Amniotic epithelial cell (primary cell): ENCODE results near the gene ITPR2.

ENCODE experiments used
- DNase-seq: peaks from one replicate; pipeline ENCODE4 v3.0.0-alpha.2; 2010; ENCODE audit warnings: low read depth

ITPR2 gene

GRCh38 chr12:26754148-26754547 is 78.8 kb downstream of the ITPR2 start:
- no peak for DNase-seq

DNA sequence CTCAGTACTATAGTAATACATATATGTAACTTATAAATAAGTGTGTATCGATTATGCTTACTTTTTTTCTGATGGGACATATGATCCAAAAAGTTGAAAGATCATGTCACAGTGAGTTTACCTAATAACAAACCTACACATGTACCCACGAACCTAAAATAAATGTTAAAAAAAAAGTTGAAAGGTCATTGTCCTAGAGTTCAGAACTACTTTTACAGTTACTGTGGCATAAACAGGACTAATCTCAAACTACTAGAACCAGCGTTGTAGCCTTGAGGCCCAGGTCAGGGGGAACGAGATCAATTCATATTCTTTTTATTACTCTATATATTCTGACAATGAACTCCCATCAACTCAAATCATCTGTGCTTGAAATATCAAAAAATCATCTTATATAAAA is 81.8 kb downstream of the ITPR2 start:
- DNase-seq = no peak

GRCh38 chr12:26750531-26751175 is 82.3 kb downstream of the ITPR2 start:
- no peak for DNase-seq

- no peak for DNase-seq
Measured at GRCh38 chr12:26749781-26750180, 83.2 kb downstream of the ITPR2 start.

DNA sequence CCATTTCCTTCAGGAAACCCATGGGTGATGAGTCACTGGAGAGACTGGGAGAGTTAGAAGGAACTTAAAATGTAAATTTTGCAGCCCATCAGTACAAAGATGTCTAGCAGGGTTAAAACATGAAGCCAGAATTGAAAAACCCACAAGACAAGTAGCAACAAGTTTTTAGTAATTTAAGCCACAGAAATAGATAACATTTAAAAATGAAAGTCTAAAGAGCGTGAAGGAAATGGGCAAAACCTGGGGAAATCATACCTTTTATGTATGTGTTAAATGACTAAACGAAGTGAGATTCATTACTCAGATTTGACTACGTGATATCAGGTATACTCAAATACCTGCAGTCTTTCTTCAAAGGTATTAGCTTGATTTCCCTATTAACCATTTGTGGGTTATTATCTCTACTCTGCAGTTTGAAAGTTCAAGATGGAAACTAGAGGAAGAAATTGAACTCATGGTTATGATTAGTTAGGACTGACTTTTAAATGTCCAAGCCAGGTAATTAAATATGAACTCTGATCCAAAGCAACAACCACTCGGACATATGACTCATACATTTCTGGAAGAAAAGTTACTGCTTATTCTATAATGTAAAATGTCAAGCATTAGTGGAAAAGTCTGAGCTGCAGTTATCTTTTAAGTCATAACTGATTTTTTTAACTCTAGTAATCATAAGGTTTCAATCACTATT is 84.1 kb downstream of the ITPR2 start:
- DNase-seq = no peak

DNA sequence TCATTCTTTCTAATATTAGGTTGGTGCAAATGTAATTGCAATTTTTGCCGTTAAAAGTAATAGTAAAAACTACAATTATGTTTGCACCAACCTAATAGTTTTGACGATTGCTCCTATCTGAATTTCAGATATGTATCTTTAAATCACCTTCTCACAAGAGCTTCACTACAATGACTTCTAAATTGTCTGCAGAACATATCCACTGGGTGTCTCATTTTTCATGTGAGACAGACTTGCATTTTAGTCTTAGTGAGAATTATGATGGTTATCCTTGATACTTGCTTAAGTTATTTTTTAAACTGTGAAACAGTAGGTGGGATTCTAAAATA is 84.6 kb downstream of the ITPR2 start:
- peak; percentile 31 for DNase-seq

DNA sequence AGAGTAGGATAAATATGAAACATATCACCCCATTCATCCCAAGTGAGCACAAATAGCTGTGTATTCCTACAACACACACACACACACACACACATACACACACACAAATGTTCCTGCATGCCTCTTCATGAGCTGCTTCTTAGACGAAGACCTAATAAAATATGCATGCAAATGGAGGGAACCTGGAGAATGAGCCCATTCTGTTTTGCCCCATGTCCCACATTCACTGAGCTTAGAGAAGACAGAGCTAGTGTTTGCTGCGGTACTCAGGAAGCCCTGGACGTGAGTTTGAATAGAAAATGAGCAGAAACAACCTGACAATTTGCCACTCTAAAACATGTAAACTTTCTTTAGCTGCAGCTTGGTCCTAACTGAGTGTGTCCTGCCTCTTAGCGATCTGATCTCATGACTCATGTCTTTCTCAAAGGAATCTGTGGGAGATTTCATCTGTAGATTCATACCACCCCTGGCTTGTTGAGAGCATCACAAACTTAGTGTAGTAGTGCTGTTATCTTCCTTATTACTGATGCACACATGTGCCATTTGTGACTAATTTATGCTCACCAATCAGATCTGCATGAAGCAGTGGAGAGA is 86.8 kb downstream of the ITPR2 start:
- DNase-seq = peak; percentile 91

- DNase-seq = peak; percentile 93
Measured at GRCh38 chr12:26744697-26745440, 88.1 kb downstream of the ITPR2 start.

DNA sequence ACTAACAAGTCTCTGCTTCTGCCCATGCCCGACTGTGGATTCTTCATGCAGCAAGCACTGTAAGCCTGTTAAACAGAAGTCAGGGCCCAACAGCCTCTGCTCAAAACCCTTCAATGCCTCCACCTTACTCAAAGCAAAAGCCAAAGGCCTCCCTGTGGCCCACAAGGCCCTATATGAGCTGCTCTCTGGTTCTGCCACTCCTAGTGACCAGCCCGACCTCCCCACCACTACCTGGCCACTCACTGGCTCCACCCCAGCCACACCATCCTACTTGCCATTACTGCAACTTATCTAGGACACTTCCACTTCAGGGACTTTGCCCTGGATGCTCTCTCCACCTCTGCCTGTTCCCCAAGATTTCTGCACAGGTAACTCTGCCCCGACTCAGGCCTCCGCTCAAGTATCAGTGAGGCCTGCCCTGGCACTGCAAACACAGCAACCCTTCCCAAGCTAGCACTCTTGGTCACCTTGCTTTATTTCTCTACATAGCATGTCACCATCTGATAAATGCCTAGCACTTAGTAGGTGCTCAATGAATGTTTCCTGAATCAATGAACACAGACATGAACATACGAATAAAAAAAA is 88.9 kb downstream of the ITPR2 start:
- no peak for DNase-seq

- peak; percentile 53 for DNase-seq
Measured at GRCh38 chr12:26741584-26742227, 91.3 kb downstream of the ITPR2 start.

DNA sequence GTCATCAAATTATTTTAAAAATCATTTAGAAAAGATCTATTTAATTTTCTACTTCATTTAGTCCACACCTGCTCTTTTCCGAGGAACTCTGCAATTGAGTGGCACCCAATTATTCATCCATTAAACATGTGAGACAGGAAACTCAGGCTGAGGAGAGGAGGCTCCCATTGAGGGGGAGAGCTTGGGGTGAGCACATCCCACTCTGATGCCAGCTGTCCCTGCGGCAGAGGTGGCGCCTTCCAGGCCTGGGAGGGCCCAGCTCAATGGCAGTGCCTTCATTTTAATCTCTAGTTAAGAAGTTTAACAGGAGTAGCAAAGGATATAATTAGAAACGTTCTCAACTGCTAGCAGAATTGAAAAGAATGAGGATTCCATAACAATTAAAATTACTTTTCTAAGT is 92.0 kb downstream of the ITPR2 start:
- no peak for DNase-seq

- DNase-seq = peak; percentile 34
Measured at GRCh38 chr12:26740348-26740747, 92.6 kb downstream of the ITPR2 start.

DNA sequence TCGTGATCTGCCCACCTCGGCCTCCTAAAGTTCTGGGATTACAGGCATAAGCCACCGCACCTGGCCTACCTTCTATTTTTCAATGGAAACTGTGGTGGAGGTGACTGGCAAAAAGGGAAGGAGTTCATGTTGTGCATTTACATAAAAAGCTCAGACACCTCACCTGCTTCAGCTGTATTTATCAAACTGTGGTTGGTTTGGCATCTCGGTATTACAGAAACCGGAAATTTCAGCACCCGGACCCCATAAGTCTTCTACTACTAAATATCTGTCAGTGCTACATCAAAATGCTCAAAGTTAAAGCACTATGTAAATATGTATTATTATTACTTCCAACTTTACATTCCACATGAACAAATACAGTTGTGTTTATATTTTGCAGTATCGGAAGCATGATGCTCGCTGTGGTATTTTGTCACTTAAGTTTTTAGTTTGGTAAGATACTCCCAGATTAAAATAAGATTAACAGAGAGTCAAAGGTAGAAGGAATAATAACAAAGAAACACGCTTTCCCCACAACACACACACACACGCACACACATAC is 95.4 kb downstream of the ITPR2 start:
- no peak for DNase-seq

DNA sequence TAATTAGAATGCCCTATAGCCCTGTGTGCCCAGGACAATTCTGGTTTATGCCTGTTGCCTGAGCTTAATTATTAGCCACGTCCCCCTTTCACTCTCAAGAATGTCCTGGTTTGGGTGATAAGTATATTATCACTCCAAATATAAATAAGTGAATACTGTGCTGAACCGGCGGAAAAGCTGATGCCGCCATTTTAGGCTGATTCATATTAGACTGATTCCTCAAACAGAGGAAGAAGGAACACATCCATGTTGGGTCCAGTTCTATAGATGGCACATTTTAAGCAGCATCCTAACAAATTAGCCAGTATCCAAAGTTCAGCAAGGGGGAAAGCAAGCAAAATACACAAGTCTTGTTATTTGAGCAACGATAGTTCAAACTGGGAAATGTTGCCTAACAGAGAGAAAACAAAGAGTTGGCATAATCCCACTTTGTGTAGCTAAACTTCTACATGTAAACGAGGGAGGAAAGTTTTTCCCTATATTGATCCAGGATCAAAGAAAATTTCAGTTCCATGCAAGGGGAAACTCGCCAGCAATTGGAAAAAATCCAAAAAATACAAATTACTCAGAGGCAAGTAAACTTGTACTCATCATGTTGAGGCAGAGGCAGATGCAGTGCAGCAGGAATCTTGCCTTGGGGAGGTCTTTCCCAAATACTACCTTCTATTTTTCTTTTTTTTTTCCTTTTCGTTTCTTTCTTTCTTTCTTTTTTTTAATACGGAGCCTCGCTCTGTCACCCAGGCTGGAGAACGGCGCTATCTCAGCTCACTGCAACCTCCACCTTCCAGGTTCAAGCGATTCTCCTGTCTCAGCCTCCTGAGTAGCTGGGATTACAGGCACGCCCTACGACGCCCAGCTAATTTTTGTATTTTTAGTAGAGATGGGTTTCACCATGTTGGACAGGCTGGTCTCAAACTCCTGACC is 96.2 kb downstream of the ITPR2 start:
- DNase-seq = no peak

GRCh38 chr12:26735249-26735639 is 97.8 kb downstream of the ITPR2 start:
- DNase-seq = no peak

GRCh38 chr12:26734510-26735248 is 98.3 kb downstream of the ITPR2 start:
- no peak for DNase-seq

DNA sequence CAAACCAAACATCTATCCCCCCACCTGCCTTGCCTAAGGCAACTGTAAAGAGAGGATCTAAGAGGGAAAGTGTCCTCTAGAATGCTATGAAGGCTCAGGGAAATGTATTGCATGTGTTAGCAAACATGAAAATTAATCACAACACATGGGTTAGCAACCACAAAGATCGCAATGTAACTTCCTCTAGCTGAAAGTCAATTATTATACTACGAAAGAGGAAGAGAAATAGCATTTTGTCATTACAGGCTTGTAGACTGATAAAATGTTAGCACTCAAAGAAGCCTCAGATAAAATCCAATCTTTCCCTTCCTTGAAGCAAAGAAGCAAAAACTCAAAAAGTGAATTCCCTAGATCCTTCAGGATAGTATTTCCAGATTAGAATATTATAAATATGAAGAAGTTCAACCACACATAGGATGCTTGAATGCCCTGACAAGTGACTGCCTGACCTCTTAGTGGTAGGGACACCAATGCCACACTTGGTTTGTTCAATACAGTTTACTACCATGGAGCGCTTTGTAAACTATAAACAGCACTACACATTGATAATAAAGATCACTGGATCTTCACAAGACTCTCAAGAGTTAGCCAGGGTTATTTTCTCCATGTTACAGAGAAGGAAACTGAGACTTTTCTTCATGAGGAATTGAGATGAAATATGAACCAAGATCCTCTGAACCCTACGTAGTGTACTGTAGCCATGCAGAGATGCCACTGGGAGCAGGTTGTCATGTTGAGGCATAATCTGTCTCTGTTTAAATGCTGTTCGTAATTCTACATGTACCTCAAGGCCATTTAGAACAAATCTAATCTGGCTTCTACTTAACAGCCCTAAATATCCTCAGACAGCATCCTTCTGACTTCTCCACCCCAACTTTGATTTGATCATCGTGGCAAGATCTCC is 100.7 kb downstream of the ITPR2 start:
- no peak for DNase-seq

GRCh38 chr12:26730481-26731350 is 102.3 kb downstream of the ITPR2 start:
- no peak for DNase-seq
